HG03432 (cell line): ENCODE data around the gene TGM5.

Source experiments
- ATAC-seq: cut with Tn5 transposase; IDR thresholded peaks from one replicate; pipeline ENCODE4 v1.9.1; 2021; ENCODE audit warnings: mild to moderate bottlenecking, moderate library complexity; ENCODE audit not compliant: unreplicated experiment

The TGM5 gene

GRCh38 chr15:43196760-43197548 is 69.8 kb downstream of the TGM5 start:
- no peak for ATAC-seq

GRCh38 chr15:43194795-43195194 is 71.9 kb downstream of the TGM5 start:
- ATAC-seq = no peak

GRCh38 chr15:43193710-43194109 is 73.0 kb downstream of the TGM5 start:
- no peak for ATAC-seq

- ATAC-seq = no peak
Observed at GRCh38 chr15:43190178-43190577, 76.5 kb downstream of the TGM5 start.

- ATAC-seq = no peak
Observed at GRCh38 chr15:43189296-43189695, 77.4 kb downstream of the TGM5 start.

- ATAC-seq = no peak
Observed at GRCh38 chr15:43187544-43188155, 79.1 kb downstream of the TGM5 start.

GRCh38 chr15:43186003-43186353 is 80.8 kb downstream of the TGM5 start:
- peak; percentile 21 for ATAC-seq

- ATAC-seq = peak; percentile 95
Observed at GRCh38 chr15:43185157-43186002, 81.3 kb downstream of the TGM5 start, which contains the start of gene CCNDBP1. TSS of gene CCNDBP1 (plus strand) at chr15:43185403. CDS start at chr15:43185499, 96 bp downstream.

- ATAC-seq = no peak
Observed at GRCh38 chr15:43184407-43185124, 82.2 kb downstream of the TGM5 start.

- no peak for ATAC-seq
Observed at GRCh38 chr15:43183270-43183669, 83.5 kb downstream of the TGM5 start.
